WERI-Rb-1 (cell line): ENCODE measurements around the gene AGT.

ENCODE experiments used
- DNase-seq: peaks from one replicate; pipeline ENCODE4 v3.0.0-alpha.2; 2020
- H3K27ac ChIP-seq: fragments of 250-450 bp; sonication (Bioruptor Pico); 2 replicates; pipeline ENCODE4 v1.5.1; 2020; ENCODE audit warnings: mild to moderate bottlenecking, moderate library complexity
- H3K27me3 ChIP-seq: fragments of 250-450 bp; sonication (Bioruptor Pico); 2 replicates; pipeline ENCODE4 v1.5.1; 2021; ENCODE audit warnings: mild to moderate bottlenecking, low read depth, moderate library complexity; ENCODE audit not compliant: insufficient read depth, severe bottlenecking
- H3K36me3 ChIP-seq: fragments of 250-450 bp; sonication (Bioruptor Pico); 2 replicates; pipeline ENCODE4 v1.5.1; 2020; ENCODE audit warnings: mild to moderate bottlenecking, moderate library complexity
- H3K4me3 ChIP-seq: 2 replicates; pipeline ENCODE4 v1.5.1; 2011; ENCODE audit warnings: low read depth, mild to moderate bottlenecking, control low read depth, low read length
- H3K9me3 ChIP-seq: fragments of 250-450 bp; sonication (Bioruptor Pico); 2 replicates; pipeline ENCODE4 v1.5.1; 2021; ENCODE audit warnings: mild to moderate bottlenecking, moderate library complexity; ENCODE audit not compliant: severe bottlenecking
- TF ChIP-seq, protein P1 (sequence below): IDR thresholded peaks from 2 replicates; pipeline ENCODE4 v1.5.1; 2011; ENCODE audit warnings: low read depth, mild to moderate bottlenecking, control low read depth, inconsistent platforms, low read length

The AGT gene

DNA sequence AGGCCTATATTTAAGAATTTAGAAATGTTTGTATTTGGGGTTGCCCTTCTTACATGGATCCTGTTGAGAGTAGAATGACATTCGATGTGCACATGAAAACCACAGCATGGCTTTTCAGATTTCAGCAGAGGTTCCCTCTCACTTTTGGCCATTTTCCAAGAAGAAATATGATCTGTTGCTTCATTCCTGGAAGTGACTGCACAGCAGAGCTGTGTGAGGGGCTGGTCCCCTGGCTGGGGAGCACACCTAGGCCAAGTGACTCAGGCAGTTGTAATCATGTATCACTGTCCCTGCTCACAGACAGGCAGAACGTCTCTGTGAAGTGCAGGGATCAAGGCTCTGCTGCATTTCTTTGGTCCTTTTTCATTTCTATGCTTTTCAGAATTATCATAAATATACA is 32.3 kb downstream of the AGT start:
- Histone ChIP-seq H3K9me3 (peaks cover 3% of the 10 kb centered on the region), H3K27ac (no peak overlapping the region), H3K27me3 (no peaks in the 10 kb centered on the region), H3K4me3 (no peak overlapping the region), H3K36me3 (peaks cover 74% of the 10 kb centered on the region)
- TF ChIP-seq, protein P1, sequence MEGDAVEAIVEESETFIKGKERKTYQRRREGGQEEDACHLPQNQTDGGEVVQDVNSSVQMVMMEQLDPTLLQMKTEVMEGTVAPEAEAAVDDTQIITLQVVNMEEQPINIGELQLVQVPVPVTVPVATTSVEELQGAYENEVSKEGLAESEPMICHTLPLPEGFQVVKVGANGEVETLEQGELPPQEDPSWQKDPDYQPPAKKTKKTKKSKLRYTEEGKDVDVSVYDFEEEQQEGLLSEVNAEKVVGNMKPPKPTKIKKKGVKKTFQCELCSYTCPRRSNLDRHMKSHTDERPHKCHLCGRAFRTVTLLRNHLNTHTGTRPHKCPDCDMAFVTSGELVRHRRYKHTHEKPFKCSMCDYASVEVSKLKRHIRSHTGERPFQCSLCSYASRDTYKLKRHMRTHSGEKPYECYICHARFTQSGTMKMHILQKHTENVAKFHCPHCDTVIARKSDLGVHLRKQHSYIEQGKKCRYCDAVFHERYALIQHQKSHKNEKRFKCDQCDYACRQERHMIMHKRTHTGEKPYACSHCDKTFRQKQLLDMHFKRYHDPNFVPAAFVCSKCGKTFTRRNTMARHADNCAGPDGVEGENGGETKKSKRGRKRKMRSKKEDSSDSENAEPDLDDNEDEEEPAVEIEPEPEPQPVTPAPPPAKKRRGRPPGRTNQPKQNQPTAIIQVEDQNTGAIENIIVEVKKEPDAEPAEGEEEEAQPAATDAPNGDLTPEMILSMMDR: no peak
- no peak for DNase-seq

DNA sequence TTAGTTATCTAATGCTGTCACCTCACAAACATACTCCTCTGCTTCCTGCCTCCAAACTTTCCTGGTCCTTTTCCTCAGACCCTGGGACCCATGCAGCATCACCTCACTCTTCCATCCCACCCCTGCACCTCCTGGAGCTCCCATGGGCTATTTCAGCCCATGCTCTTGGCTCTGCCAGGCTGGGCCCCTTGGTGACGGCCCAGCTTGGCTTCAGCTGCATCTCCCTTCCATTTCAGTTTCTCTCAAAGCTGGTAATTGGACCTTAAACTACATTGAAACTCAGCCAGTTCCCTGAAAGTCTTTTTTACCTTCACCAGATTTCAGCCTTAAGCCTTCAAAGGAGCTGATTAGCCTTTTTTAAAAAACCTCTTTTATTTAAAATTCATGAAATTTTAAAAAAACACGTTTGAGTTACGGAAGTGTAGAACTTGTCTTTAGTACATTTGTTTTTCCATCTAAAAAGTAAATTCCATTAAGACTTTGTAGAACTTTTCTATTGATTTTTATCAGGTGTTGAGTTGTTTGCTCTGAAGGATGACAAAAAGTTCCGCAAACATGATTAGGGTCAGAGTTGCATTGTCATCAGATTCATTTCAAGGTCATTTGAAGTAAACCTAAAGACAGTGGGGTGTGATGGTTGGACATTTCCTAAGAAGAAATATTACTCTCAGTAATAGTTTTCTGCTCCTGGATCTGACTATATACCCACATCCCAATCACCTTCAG is 33.5 kb downstream of the AGT start:
- peaks cover 75% of the 10 kb centered on the region for H3K36me3 ChIP-seq
- H3K4me3 ChIP-seq: no peak overlapping the region
- no peak for DNase-seq

DNA sequence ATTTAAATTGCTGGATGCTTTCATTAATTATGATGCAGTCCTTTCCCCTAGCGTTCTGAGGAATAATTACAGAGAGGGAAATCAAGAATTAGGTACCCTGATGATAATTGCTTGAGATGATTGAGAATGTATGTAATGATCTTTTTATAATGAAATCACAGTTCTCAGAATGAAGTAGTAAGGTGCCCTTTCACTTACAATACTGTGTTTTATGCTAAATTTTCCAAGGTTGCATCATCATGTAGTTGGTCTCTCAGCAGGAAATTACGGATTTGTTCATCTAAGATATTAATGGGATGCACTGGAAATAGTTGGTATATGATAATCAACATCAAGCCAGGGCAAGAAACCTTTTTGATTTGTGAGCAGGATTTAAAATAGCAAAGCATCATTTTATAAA is 34.1 kb downstream of the AGT start:
- H3K9me3 ChIP-seq: peaks cover 3% of the 10 kb centered on the region
- TF ChIP-seq, protein P1: no peak
- no peak overlapping the region for H3K4me3 ChIP-seq
- H3K27me3 ChIP-seq: no peaks in the 10 kb centered on the region
- H3K27ac ChIP-seq: no peak overlapping the region
- no peak for DNase-seq
- peaks cover 76% of the 10 kb centered on the region for H3K36me3 ChIP-seq

More for the DNA sequence above, 33.5 kb downstream of the AGT start:
- TF ChIP-seq, protein P1: no peak
- Histone ChIP-seq H3K9me3 (peaks cover 3% of the 10 kb centered on the region), H3K27me3 (no peaks in the 10 kb centered on the region), H3K27ac (no peak overlapping the region)

DNA sequence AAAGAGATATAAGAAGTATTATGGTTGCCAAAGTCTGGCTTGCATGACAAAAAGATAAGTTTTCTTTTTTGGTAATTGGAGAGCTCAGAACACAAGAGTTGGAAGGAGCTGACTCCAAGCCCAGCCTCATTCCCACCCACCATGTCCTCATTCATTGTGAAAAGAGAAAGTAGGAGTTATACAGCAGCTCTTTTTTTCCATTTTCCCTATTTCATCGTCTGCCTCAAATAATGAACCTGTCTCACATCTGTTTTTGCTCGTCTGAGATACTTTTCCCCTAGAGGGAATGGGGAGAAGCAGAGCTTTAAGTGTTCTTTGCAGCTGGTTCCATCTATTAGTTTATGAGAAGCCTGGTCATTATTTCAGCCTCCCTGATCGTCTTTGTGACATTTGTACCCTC is 34.7 kb downstream of the AGT start:
- no peak for DNase-seq
- TF ChIP-seq, protein P1: no peak
- H3K36me3 ChIP-seq: peaks cover 76% of the 10 kb centered on the region
- no peak overlapping the region for H3K4me3 ChIP-seq
- H3K27ac ChIP-seq: no peak overlapping the region
- peaks cover 3% of the 10 kb centered on the region for H3K9me3 ChIP-seq
- no peaks in the 10 kb centered on the region for H3K27me3 ChIP-seq

DNA sequence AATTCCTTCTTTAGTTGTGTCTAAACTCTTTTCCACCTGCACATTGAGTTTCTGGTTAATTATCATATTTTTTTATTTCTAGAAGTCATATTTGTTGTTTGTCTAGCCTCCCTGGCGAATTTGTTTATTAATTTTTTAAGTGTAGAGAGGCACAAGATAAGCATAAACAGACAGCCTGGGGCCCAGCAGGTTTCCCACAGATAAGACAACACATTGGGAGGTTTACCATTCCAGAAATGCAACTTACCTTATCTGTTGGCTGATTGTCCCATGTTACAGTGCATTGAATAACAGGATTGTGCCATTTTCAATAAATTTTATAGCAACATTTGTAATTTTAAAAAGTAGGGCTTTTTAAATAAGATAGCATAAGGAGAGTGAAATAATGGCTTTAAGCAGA is 36.7 kb downstream of the AGT start:
- Histone ChIP-seq H3K27ac (no peak overlapping the region), H3K9me3 (peaks cover 3% of the 10 kb centered on the region), H3K4me3 (no peak overlapping the region), H3K36me3 (peaks cover 83% of the 10 kb centered on the region), H3K27me3 (no peaks in the 10 kb centered on the region)
- no peak for DNase-seq
- TF ChIP-seq, protein P1: no peak

DNA sequence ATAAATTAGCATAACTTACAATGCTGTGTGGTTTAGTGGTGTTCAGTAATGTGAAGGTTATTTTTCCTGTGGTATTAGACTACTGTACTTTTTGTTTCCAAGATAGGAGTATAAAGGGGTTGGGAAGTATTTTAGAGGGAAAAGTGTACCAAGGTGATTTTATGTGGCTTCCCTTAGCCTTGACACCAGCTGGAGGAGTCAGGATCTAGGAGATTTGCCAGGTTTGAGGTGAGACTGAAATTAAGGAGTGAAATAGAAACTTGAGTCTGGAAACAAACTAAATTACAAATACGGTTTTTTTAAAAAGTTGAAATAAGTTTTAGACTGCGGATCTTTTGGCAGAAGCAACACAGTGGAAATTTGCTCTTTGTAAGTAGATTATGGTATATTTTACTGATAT is 39.3 kb downstream of the AGT start:
- peaks cover 74% of the 10 kb centered on the region for H3K36me3 ChIP-seq

More for the DNA sequence above, 39.3 kb downstream of the AGT start:
- H3K27ac ChIP-seq: no peak overlapping the region
- no peak overlapping the region for H3K4me3 ChIP-seq
- DNase-seq: no peak
- H3K9me3 ChIP-seq: peaks cover 3% of the 10 kb centered on the region
- TF ChIP-seq, protein P1: no peak
- no peaks in the 10 kb centered on the region for H3K27me3 ChIP-seq
